ENCODE results near the gene NR1D1.

DNA sequence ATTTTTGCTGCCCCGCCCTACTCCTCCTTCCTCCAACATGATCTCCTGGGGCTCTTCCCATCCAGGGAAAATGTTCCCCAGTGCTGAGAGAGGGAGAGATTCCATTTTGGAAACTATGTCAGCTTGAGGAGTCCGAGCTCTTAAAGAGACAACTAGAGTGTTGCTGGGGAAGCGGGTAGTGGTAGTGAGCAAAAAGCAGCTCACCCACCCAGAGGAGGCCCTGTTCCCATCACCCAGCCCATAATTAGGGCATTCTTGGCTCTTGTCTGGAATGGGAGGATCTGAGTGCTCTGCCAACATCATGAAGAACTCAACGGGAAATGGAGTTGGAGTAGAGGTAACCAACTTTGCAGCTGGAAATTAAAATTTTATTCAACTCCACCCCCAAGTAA is 12.3 kb upstream of the NR1D1 start:
- TF ChIP-seq RFX5 (IDR thresholded peaks at IDR 0.05; ENCODE audit: low read length): no peak
- TF ChIP-seq TAF1 (IDR thresholded peaks at IDR 0.05; ENCODE audit: borderline replicate concordance, low read depth, low read length): no peak
- no peak for TF ChIP-seq POLR2AphosphoS5 (IDR thresholded peaks at IDR 0.05; ENCODE audit: low read depth, low read length)
- no peak for TF ChIP-seq EP300 (IDR thresholded peaks at IDR 0.05; ENCODE audit: borderline replicate concordance in 1 of 2, low read depth in 1 of 2, low read length in 1 of 2)
- TF ChIP-seq GATA2 (CRISPR knock-in tag; IDR thresholded peaks at IDR 0.05): no peak
- TF ChIP-seq, protein P1, sequence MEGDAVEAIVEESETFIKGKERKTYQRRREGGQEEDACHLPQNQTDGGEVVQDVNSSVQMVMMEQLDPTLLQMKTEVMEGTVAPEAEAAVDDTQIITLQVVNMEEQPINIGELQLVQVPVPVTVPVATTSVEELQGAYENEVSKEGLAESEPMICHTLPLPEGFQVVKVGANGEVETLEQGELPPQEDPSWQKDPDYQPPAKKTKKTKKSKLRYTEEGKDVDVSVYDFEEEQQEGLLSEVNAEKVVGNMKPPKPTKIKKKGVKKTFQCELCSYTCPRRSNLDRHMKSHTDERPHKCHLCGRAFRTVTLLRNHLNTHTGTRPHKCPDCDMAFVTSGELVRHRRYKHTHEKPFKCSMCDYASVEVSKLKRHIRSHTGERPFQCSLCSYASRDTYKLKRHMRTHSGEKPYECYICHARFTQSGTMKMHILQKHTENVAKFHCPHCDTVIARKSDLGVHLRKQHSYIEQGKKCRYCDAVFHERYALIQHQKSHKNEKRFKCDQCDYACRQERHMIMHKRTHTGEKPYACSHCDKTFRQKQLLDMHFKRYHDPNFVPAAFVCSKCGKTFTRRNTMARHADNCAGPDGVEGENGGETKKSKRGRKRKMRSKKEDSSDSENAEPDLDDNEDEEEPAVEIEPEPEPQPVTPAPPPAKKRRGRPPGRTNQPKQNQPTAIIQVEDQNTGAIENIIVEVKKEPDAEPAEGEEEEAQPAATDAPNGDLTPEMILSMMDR (IDR thresholded peaks at IDR 0.05): no peak
